Activated CD4-positive, alpha-beta T cell treated with anti-CD3 and anti-CD28 coated beads, Interleukin-10, Interleukin-2, amounts not matched to agents 100 ng/mL and 50 ng/mL, durations not matched to agents 16 hours and 8 hours (primary cell): ENCODE results near the gene ITPKB.
"Not testable (repeated sequence)": the region's sequence is repeated elsewhere in the genome, so short reads cannot be mapped to it uniquely, and the experiment has no call there.

ENCODE experiments used
- DNase-seq: peaks from one replicate; pipeline ENCODE4 v3.0.0-alpha.2; 2020

Gene ITPKB

GRCh38 chr1:226617109-226617508 lies 122.0 kb downstream of the ITPKB start:
- no peak for DNase-seq

- no peak for DNase-seq
Measured at GRCh38 chr1:226616636-226617035, 122.4 kb downstream of the ITPKB start.

GRCh38 chr1:226615876-226616275 lies 123.2 kb downstream of the ITPKB start:
- DNase-seq: no peak

- not testable (repeated sequence) for DNase-seq
Measured at GRCh38 chr1:226611980-226612379, 127.1 kb downstream of the ITPKB start.

- no peak for DNase-seq
Measured at GRCh38 chr1:226611301-226611700, 127.8 kb downstream of the ITPKB start.

GRCh38 chr1:226610671-226611070 lies 128.4 kb downstream of the ITPKB start:
- no peak for DNase-seq

GRCh38 chr1:226609836-226610455 lies 129.1 kb downstream of the ITPKB start:
- no peak for DNase-seq

GRCh38 chr1:226608699-226609505 lies 130.2 kb downstream of the ITPKB start:
- DNase-seq: peak; percentile 72

GRCh38 chr1:226607821-226608220 lies 131.3 kb downstream of the ITPKB start:
- no peak for DNase-seq

- DNase-seq: no peak
Measured at GRCh38 chr1:226607268-226607660, 131.8 kb downstream of the ITPKB start.

- no peak for DNase-seq
Measured at GRCh38 chr1:226606311-226607267, 132.5 kb downstream of the ITPKB start.

- DNase-seq: no peak
Measured at GRCh38 chr1:226605318-226605950, 133.6 kb downstream of the ITPKB start.

- DNase-seq: no peak
Measured at GRCh38 chr1:226604560-226605317, 134.3 kb downstream of the ITPKB start.

- DNase-seq: no peak
Measured at GRCh38 chr1:226603858-226604559, 135.1 kb downstream of the ITPKB start.

- DNase-seq: no peak
Measured at GRCh38 chr1:226603022-226603857, 135.8 kb downstream of the ITPKB start.

GRCh38 chr1:226602186-226603021 lies 136.7 kb downstream of the ITPKB start:
- no peak for DNase-seq

GRCh38 chr1:226601456-226601855 lies 137.6 kb downstream of the ITPKB start:
- DNase-seq: no peak

- DNase-seq: no peak
Measured at GRCh38 chr1:226600254-226600653, 138.8 kb downstream of the ITPKB start.

GRCh38 chr1:226599636-226600238 lies 139.3 kb downstream of the ITPKB start:
- DNase-seq: no peak
